Mucosa of descending colon (tissue), 3 donors: ENCODE results near the gene SLC38A5. TPM values are rescaled to one million over a fixed set of nuclear protein-coding genes. Genes with fewer than 3 reads are reported as not detected.

ENCODE experiments used
- ATAC-seq: fragments of 200-7000 bp; cut with Tn5 transposase; one replicate; pipeline ENCODE4 v1.9.1; 2020; ENCODE audit warnings: mild to moderate bottlenecking, moderate library complexity
- DNase-seq, 3 donors: peaks; one replicate each; pipeline ENCODE4 v3.0.0-alpha.2; 2020
- H3K36me3 ChIP-seq: fragments of 200-600 bp; one replicate; pipeline ENCODE4 v1.8.0; 2021; ENCODE audit warnings: low read depth, mild to moderate bottlenecking
- H3K4me1 ChIP-seq: fragments of 200-600 bp; one replicate; pipeline ENCODE4 v1.8.0; 2021; ENCODE audit warnings: low read depth, mild to moderate bottlenecking
- H3K4me3 ChIP-seq: fragments of 200-600 bp; one replicate; pipeline ENCODE4 v1.8.0; 2021; ENCODE audit warnings: mild to moderate bottlenecking
- H3K9me3 ChIP-seq: fragments of 200-600 bp; one replicate; pipeline ENCODE4 v1.8.0; 2021; ENCODE audit warnings: mild to moderate bottlenecking
- CTCF ChIP-seq: fragments of 200-600 bp; IDR thresholded peaks from one replicate; pipeline ENCODE4 v1.8.0; 2022; ENCODE audit warnings: antibody characterized with exemption, mild to moderate bottlenecking
- intact Hi-C, 2 donors: fragments of 100-400 bp; cut with DNase I in 1 of 2; cut with micrococcal nuclease in 1 of 2; formaldehyde crosslinking; loops; one replicate each; pipeline versions ENCODE4 v1.11.0 to v1.11.1; 2022; cut with DNase I, micrococcal nuclease
- total RNA-seq, 3 donors: library from RNA; stranded (reverse); fragmentation: NEBNext Ultra II Directional in 2 of 3; extraction: Animal tissue kit (Norgen Biotek cat#: 25700) in 2 of 3; gene quantifications; one replicate each; pipeline versions ENCODE4 v1.2.1 to v1.2.4, GENCODE V29; 2021 to 2023
- donor health status: DM: no; HTN: no; CAD: no; lungs with moderate emphysema.
- donor health status: DM: no; HTN: no; CAD: no.
- donor health status: DM: no; HTN: yes; CAD: no.

Gene SLC38A5
- total RNA-seq, 3 donors from 2014 or later, result 7.3 to 25.9 (median 9.7) TPM

DNA sequence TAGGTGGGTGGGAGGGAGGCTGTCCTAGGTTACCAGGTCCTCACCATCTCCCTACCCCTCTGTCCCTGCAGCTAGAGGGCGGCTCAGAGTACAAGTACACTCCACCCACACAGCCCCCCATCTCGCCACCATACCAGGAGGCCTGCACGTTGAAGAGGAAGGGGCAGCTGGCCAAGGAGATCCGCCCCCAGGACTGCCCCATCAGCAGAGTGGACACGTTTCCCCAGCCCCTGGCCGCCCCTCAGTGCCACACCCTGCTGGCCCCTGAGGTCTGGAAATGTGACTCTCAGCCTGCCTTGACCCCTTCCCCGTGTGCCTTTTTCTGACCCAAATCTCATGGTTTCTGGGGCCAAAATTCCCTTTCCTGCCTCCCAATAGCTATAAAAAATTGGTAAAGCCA, 12.5 kb upstream of the SLC38A5 start:
- no peak for ATAC-seq
- Histone ChIP-seq H3K4me1 (no peaks in the 10 kb centered on the region), H3K9me3 (no peaks in the 10 kb centered on the region), H3K36me3 (no peaks in the 10 kb centered on the region), H3K4me3 (no peak overlapping the region)
- intact Hi-C loops, result no loop called here
- DNase-seq, result no peak
- TF ChIP-seq CTCF, result no peak

DNA sequence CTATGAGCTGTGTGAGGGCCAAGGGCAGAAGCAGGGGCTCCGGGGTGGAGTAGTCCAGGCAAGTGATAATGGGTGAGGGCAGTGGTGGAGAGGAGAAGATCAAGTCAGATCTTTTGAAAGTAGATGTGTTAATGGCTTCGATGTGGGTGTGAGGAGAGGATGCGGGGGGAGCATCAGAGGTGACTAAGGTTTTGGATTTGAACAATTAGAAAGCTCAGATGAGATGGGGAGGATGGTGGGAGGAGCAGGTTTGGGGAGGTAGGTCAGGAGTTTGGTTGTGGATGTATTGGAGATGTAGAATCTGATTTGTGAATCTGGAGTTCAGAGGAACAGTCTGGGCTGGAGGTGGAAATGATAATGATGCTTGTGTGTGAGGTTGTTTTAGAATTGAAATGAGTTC, 10.5 kb upstream of the SLC38A5 start:
- no peak for ATAC-seq
- H3K4me1 ChIP-seq, result no peaks in the 10 kb centered on the region
- DNase-seq, result no peak
- TF ChIP-seq CTCF, result no peak
- intact Hi-C loops, result no loop called here
- no peaks in the 10 kb centered on the region for H3K36me3 ChIP-seq
- no peaks in the 10 kb centered on the region for H3K9me3 ChIP-seq
- no peak overlapping the region for H3K4me3 ChIP-seq

- intact Hi-C loops, result no loop called here
- no peak for TF ChIP-seq CTCF
- H3K36me3 ChIP-seq, result no peaks in the 10 kb centered on the region
- ATAC-seq (no peak), DNase-seq (no peak)
- H3K9me3 ChIP-seq, result no peaks in the 10 kb centered on the region
- no peak overlapping the region for H3K4me3 ChIP-seq
- H3K4me1 ChIP-seq, result no peaks in the 10 kb centered on the region
Observed at GRCh38 chrX:48480142-48480541, 10.1 kb upstream of the SLC38A5 start.

- Histone ChIP-seq H3K9me3 (no peaks in the 10 kb centered on the region), H3K4me1 (no peaks in the 10 kb centered on the region), H3K36me3 (no peaks in the 10 kb centered on the region), H3K4me3 (no peak overlapping the region)
- DNase-seq (no peak), ATAC-seq (no peak)
- no peak for TF ChIP-seq CTCF
- intact Hi-C loops, result no loop called here
Observed at GRCh38 chrX:48478806-48479205, 8.7 kb upstream of the SLC38A5 start.

DNA sequence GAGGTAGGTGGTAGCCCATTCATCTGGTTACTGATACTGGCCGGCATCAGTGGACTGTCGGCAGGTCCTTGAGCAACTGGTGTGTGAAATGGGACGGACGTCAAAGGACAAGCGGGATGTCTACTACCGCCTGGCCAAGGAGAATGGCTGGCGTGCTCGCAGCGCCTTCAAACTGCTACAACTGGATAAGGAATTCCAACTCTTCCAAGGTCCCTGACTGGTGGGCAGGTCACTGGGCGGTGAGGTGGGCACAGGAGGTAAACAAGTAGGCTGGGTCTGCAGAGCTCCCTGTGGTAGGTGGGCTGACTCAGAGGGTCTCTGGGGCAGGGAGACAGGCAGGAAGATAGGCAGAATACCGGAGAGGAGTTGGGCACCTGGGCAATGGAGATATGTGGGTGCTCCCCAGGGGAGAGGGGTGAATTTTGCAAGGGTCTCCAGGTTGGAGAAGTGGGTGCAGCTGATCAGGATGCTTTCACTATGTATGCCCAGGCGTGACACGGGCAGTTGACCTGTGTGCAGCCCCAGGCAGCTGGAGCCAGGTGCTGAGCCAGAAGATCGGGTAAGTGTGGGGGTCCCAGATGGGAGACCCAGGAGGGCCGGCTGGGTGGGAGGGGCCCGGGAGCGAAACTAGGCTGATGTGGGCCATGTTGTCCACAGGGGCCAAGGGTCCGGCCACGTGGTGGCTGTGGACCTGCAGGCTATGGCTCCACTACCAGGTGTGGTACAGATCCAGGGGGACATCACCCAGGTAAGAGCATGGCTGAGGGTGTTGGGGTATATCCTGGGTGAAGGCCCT, 8.1 kb upstream of the SLC38A5 start:
- TF ChIP-seq CTCF, result no peak
- Histone ChIP-seq H3K9me3 (no peaks in the 10 kb centered on the region), H3K4me3 (no peak overlapping the region), H3K4me1 (no peaks in the 10 kb centered on the region), H3K36me3 (no peaks in the 10 kb centered on the region)
- intact Hi-C loops, result no loop called here
- ATAC-seq (no peak), DNase-seq (no peak)
